Tibial artery (tissue), 4 donors: ENCODE results near the gene DEPDC4.
"Not testable (repeated sequence)": the region's sequence is repeated elsewhere in the genome, so short reads cannot be mapped to it uniquely, and the experiment has no call there.

ENCODE experiments used
- DNase-seq, 2 donors: peaks; one replicate each; pipeline ENCODE4 v3.0.0-alpha.2; 2019
- H3K27ac ChIP-seq, 2 donors: fragments of 200-600 bp; sonication (generic) in 1 of 2; 1 replicate in 1 of 2; 2 replicates in 1 of 2; pipeline ENCODE4 v1.5.1; 2018 to 2019; ENCODE audit warnings: mild to moderate bottlenecking in 1 of 2
- H3K27me3 ChIP-seq, 2 donors: fragments of 200-600 bp; sonication (generic) in 1 of 2; one replicate each; pipeline versions ENCODE4 v1.5.1 to v1.6.0; 2016 to 2019
- H3K36me3 ChIP-seq, 3 donors: fragments of 200-600 bp; sonication (generic) in 2 of 3; one replicate each; pipeline ENCODE4 v1.5.1; 2016 to 2019; ENCODE audit warnings: mild to moderate bottlenecking in 2 of 3
- H3K4me1 ChIP-seq, 4 donors: fragments of 200-600 bp; sonication (generic) in 2 of 4; 1 replicate in 3 of 4; 2 replicates in 1 of 4; pipeline ENCODE4 v1.5.1; 2016 to 2019
- H3K4me3 ChIP-seq, 2 donors: fragments of 200-600 bp; sonication (generic) in 1 of 2; 1 replicate in 1 of 2; 2 replicates in 1 of 2; pipeline ENCODE4 v1.5.1; 2018 to 2019; ENCODE audit warnings: mild to moderate bottlenecking in 2 of 2
- H3K9me3 ChIP-seq, 3 donors: fragments of 200-600 bp; sonication (generic) in 1 of 3; one replicate each; pipeline ENCODE4 v1.5.1; 2016 to 2019
- intact Hi-C: fragments of 100-400 bp; cut with DNase I; formaldehyde crosslinking; loops from one replicate; pipeline ENCODE4 v1.15.0; 2023; ENCODE audit warnings: low total_unique reads
- TF ChIP-seq, protein P1 (sequence below), 2 experiments: fragments of 200-600 bp in 1 of 2; fragments of 450-650 bp in 1 of 2; IDR thresholded peaks; one replicate each; pipeline ENCODE4 v1.5.1; 2017 to 2019; ENCODE audit warnings: antibody characterized with exemption in 2 of 2, mild to moderate bottlenecking in 1 of 2, moderate library complexity in 1 of 2

Gene DEPDC4

DNA sequence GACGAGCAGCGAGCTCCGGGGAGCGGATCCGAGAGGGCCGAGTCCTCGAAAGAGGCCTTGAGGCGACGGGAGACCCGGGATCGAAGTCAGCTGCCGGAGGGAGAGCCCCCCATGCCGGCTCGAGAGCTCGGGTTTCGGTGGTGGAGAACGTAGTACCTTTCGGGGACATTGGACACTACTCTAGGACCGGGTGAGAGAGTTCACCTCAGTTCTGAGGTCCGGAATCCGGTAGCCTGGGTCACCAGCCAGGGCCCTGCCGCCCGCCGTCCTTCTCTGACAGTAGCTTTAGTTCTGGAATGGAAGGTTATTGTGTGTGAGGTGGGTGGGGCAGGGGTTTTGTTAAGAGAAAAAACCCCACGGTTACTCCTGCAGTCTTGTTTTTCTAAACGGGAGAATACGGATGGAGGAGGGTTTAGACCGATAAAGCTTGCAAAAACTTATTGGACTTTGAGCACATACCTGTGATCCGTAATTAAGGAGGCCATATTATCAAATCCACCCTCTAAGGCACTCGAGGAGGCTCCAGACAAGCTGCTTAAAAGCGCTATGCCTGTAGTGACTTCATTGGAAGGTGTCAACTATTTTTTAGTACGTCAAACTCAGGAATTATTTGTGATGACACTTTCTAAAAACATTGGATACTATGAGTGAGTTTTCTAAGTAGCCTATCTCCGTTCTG, 863 bp upstream of the DEPDC4 start:
- Histone ChIP-seq H3K4me1 (peaks cover 0 to 31% (median 19%) of the 10 kb centered on the region in 4 donors), H3K27me3 (no peaks in the 10 kb centered on the region), H3K9me3 (no peaks in the 10 kb centered on the region), H3K4me3 (peak overlapping the region; percentile 99), H3K36me3 (no peaks in the 10 kb centered on the region), H3K27ac (peak overlapping the region; percentile 99 to 100)
- TF ChIP-seq, protein P1, sequence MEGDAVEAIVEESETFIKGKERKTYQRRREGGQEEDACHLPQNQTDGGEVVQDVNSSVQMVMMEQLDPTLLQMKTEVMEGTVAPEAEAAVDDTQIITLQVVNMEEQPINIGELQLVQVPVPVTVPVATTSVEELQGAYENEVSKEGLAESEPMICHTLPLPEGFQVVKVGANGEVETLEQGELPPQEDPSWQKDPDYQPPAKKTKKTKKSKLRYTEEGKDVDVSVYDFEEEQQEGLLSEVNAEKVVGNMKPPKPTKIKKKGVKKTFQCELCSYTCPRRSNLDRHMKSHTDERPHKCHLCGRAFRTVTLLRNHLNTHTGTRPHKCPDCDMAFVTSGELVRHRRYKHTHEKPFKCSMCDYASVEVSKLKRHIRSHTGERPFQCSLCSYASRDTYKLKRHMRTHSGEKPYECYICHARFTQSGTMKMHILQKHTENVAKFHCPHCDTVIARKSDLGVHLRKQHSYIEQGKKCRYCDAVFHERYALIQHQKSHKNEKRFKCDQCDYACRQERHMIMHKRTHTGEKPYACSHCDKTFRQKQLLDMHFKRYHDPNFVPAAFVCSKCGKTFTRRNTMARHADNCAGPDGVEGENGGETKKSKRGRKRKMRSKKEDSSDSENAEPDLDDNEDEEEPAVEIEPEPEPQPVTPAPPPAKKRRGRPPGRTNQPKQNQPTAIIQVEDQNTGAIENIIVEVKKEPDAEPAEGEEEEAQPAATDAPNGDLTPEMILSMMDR (IDR thresholded peaks at IDR 0.05): no peak
- peak in 1 of 2 donors; percentile 30 for DNase-seq
- intact Hi-C loops: loop anchor here (5.0 kb wide), 1 partner anchor 120 kb away; no protein-coding TSS in a partner anchor

DNA sequence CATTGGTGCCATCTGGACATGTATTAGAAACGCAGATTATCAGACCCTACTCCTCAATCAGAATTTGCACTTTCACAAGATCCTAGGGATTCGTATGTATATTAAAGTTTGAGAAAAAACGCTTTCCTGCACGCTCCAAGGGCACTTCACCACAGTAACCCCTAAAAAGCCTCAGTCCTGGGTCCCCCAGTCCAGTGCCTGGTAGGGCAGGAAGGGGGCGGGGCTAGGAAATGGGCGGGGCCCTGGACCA, 369 bp downstream of the DEPDC4 start:
- intact Hi-C loops: loop anchor here (5.0 kb wide), 1 partner anchor 119 kb away; no protein-coding TSS in a partner anchor
- Histone ChIP-seq H3K9me3 (no peaks in the 10 kb centered on the region), H3K4me3 (peak overlapping the region; percentile 99), H3K36me3 (no peaks in the 10 kb centered on the region), H3K27ac (peak overlapping the region; percentile 99 to 100), H3K4me1 (peaks cover 0 to 26% (median 19%) of the 10 kb centered on the region in 4 donors), H3K27me3 (no peaks in the 10 kb centered on the region)
- no peak for DNase-seq
- TF ChIP-seq, protein P1 (IDR thresholded peaks at IDR 0.05): no peak

DNA sequence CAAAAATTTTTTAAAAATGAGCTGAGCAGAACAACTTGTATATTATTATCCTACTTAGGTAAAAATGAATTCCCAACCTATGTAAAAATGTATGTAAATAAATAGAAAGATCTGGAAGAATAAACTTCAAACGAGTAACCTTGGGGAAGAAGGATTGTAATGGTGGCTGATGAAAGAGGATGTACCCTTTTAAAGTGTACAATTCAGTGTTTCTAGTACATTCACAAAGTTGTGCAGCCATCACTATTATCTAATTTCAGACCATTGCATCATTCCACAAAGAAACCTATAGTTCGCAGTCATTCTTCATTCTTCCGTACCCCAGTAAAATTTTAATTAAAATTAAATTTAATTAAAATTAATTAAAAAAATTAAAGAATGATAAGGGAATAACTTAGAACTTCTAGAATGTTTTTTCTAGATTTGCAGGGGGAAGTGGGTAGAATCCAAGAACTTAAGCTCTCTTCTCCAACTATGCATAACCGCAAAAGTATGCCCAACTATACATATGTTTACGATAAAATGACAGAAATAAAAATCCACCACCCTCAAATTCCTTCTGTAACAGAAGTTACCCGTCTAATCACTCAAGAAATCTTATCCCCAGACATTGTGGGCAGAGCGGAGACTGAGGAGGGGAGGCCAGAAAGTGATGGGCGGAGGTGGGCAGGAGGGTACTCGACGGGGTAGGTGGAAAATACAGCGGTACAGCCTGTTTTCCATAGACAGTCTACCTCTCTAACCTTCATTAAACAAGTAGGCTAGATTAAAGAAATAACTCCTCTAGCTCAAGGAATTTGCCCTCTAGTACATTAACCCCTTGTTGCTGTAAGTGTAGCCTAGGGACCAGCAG, 921 bp downstream of the DEPDC4 start:
- DNase-seq: no peak
- no peaks in the 10 kb centered on the region for H3K27me3 ChIP-seq

DNA sequence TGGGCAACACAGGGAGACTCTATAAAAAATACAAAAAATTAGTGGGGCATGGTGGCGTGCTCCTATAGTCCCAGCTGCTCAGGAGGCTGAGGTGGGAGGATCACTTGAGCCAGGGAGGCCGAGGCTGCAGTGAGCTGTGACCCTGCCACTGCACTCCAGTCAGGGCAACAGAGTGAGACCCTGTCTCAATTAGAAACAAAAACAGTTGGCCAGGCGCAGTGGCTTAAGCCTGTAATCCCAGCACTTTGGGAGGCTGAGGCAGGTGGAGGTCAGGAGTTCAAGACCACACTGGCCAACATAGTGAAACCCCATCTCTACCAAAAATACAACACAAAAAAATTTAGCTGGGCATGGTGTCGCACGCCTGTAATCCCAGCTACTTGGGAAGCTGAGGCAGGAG, 1.8 kb downstream of the DEPDC4 start:
- H3K36me3 ChIP-seq: not testable (repeated sequence)
- intact Hi-C loops: loop anchor here (5.0 kb wide), 1 partner anchor 118 kb away; no protein-coding TSS in a partner anchor

More for the DNA sequence above, 921 bp downstream of the DEPDC4 start:
- H3K9me3 ChIP-seq: no peaks in the 10 kb centered on the region
- intact Hi-C loops: loop anchor here (5.0 kb wide), 1 partner anchor 119 kb away; no protein-coding TSS in a partner anchor
- peak overlapping the region; percentile 99 for H3K4me3 ChIP-seq
- H3K27ac ChIP-seq: peak overlapping the region; percentile 99 to 100
- H3K36me3 ChIP-seq: no peaks in the 10 kb centered on the region
- H3K4me1 ChIP-seq: peaks cover 0 to 26% (median 19%) of the 10 kb centered on the region in 4 donors
- TF ChIP-seq, protein P1 (IDR thresholded peaks at IDR 0.05): no peak

DNA sequence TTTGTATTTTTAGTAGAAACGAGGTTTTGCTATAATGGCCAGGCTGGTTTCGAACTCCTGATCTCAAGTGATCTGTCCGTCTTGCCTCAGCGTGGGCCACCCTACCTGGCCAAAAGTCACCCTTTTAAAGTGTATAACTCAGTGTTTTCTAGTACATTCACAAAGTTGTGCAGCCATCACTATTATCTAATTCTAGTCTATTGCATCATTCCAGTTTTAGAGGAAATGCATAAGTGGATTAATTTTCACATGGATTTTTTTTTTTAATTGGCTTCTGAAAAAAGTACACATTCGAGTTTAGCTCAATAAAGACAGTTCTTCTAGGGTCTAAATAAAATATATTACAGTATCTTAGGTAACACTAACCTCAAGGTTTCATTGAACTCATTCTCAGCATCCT, 3.7 kb downstream of the DEPDC4 start:
- Histone ChIP-seq H3K27me3 (no peaks in the 10 kb centered on the region), H3K9me3 (no peaks in the 10 kb centered on the region), H3K4me3 (no peak overlapping the region), H3K27ac (no peak overlapping the region), H3K4me1 (peaks cover 0 to 4% (median 2%) of the 10 kb centered on the region in 4 donors), H3K36me3 (no peaks in the 10 kb centered on the region)
- intact Hi-C loops: no loop called here
- TF ChIP-seq, protein P1 (IDR thresholded peaks at IDR 0.05): no peak
- DNase-seq: no peak

More for the DNA sequence above, 1.8 kb downstream of the DEPDC4 start:
- not testable (repeated sequence) for H3K4me3 ChIP-seq, H3K27ac ChIP-seq, DNase-seq, H3K9me3 ChIP-seq, H3K27me3 ChIP-seq
- peaks cover 0 to 23% (median 16%) of the 10 kb centered on the region in 4 donors for H3K4me1 ChIP-seq

DNA sequence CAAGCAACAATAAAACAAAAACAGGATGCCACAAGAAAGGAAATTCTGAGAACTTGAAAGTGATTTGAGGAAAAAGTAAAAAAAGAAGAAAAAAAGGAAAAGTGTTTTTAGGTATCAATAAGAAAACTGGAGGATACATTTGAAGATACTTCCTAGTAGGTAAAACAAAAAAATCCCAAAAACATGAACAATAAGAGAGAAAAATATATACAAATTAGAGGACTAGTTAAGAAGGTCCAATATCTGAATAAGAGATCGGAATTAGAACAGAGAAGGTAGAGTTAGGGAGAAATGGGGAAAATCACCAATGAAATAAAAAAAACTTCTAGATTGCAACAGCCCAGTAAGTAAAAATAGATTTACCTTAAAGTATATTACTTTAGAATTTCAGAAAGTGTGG, 8.8 kb downstream of the DEPDC4 start:
- intact Hi-C loops: no loop called here
- no peak overlapping the region for H3K27ac ChIP-seq
- H3K36me3 ChIP-seq: no peaks in the 10 kb centered on the region
- TF ChIP-seq, protein P1 (IDR thresholded peaks at IDR 0.05): no peak
- DNase-seq: no peak
- no peaks in the 10 kb centered on the region for H3K4me1 ChIP-seq
- no peaks in the 10 kb centered on the region for H3K9me3 ChIP-seq
- no peaks in the 10 kb centered on the region for H3K27me3 ChIP-seq
- H3K4me3 ChIP-seq: no peak overlapping the region
